DOHH2 (cell line): ENCODE data around the gene SCN2A.

Experiments
- CTCF ChIP-seq: fragments of 200-600 bp; sonication (generic); IDR thresholded peaks from one replicate; pipeline ENCODE4 v1.5.1; 2014; ENCODE audit warnings: antibody characterized with exemption, mild to moderate bottlenecking, low read depth, low read length; ENCODE audit not compliant: poor library complexity, severe bottlenecking
- EZH2phosphoT487 ChIP-seq: fragments of 200-600 bp; sonication (generic); IDR thresholded peaks from 2 replicates; pipeline ENCODE4 v1.6.1; 2017; ENCODE audit warnings: borderline replicate concordance, mild to moderate bottlenecking, antibody characterized with exemption, low read length, moderate library complexity, mixed read lengths

- TF ChIP-seq EZH2phosphoT487: no peak
- no peak for TF ChIP-seq CTCF
These were observed 49.9 kb downstream of the SCN2A start for GRCh38 chr2:165289069-165289468.
